NCI-H526 treated with DMSO at 0.1 percent for 48 hours (cell line): Measurements from ENCODE around the gene UNC50.
"Not testable (repeated sequence)": the region's sequence is repeated elsewhere in the genome, so short reads cannot be mapped to it uniquely, and the experiment has no call there.

Experiments
- DNase-seq: peaks from one replicate; lab custom pipeline; 2025; lab: John Stamatoyannopoulos, UW

The UNC50 gene

GRCh38 chr2:98608962-98609604, 694 bp downstream of the UNC50 start:
- no peak for DNase-seq

GRCh38 chr2:98614024-98614739, 5.8 kb downstream of the UNC50 start:
- no peak for DNase-seq

GRCh38 chr2:98615481-98615880, 7.1 kb downstream of the UNC50 start:
- no peak for DNase-seq

GRCh38 chr2:98617149-98617548, 8.8 kb downstream of the UNC50 start:
- no peak for DNase-seq

GRCh38 chr2:98623657-98624056, 15.3 kb downstream of the UNC50 start:
- DNase-seq, result no peak

GRCh38 chr2:98632351-98632750, 24.0 kb downstream of the UNC50 start:
- no peak for DNase-seq

GRCh38 chr2:98634406-98635092, 26.2 kb downstream of the UNC50 start:
- DNase-seq, result no peak

- no peak for DNase-seq
Observed at GRCh38 chr2:98637401-98638147, 29.2 kb downstream of the UNC50 start.

- DNase-seq, result no peak
Observed at GRCh38 chr2:98643496-98644100, 35.2 kb downstream of the UNC50 start.

- no peak for DNase-seq
Observed at GRCh38 chr2:98647636-98648035, 39.2 kb downstream of the UNC50 start.

- DNase-seq, result no peak
Observed at GRCh38 chr2:98648451-98648850, 40.1 kb downstream of the UNC50 start.

- peak; percentile 60 for DNase-seq
Observed at GRCh38 chr2:98649135-98649991, 41.0 kb downstream of the UNC50 start.

GRCh38 chr2:98649992-98650375, 41.6 kb downstream of the UNC50 start:
- no peak for DNase-seq

GRCh38 chr2:98650998-98651397, 42.6 kb downstream of the UNC50 start:
- no peak for DNase-seq

GRCh38 chr2:98654699-98655495, 46.5 kb downstream of the UNC50 start:
- DNase-seq, result no peak

- DNase-seq, result no peak
Observed at GRCh38 chr2:98656800-98657199, 48.4 kb downstream of the UNC50 start.

GRCh38 chr2:98658816-98659490, 50.6 kb downstream of the UNC50 start:
- no peak for DNase-seq

GRCh38 chr2:98659491-98659840, 51.1 kb downstream of the UNC50 start:
- DNase-seq, result not testable (repeated sequence)

GRCh38 chr2:98663511-98664090, 55.2 kb downstream of the UNC50 start:
- DNase-seq, result no peak
